HuH-7 (cell line): ENCODE results near the gene ZBTB16.
A peak's percentile ranks its signal among the peaks of the same experiment; 100 is the strongest.

Experiments
- DNase-seq: peaks from one replicate; pipeline ENCODE4 v3.0.0; 2011; ENCODE audit warnings: low spot score

ZBTB16 gene

GRCh38 chr11:114187173-114187572 is 127.7 kb downstream of the ZBTB16 start:
- DNase-seq: no peak

DNA sequence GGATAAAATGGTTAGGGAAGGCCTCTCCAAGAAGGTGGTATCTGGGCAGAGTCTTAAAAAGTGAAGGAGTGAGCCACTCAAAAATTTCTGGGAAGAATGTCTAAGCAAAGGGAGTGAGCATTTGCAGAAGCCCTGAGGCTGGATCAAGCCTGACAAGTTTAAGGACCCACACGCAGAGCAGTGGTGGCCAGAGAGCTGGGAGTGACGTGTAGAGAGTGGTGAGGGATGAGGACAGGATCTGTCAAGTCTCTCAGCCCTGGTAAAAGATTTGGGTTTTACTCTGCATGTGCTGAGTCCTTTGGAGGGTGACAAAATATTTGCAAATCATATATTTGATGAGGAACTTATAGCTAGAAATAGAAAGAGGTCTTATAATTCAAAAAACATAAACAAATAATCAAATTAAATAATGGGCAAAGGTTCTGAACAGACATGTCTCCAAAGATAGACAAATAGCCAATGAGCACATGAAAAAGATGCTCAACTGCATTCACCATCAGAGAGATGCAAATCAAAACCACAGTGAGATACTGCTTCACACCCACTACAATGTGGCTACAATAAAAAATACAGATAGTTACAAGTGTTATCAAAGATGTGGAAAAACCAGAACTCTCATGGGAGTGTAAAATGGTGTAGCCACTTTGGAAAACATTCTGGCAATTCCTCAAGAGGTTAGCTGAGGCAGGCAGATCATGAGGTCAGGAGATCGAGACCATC is 129.5 kb downstream of the ZBTB16 start:
- no peak for DNase-seq

DNA sequence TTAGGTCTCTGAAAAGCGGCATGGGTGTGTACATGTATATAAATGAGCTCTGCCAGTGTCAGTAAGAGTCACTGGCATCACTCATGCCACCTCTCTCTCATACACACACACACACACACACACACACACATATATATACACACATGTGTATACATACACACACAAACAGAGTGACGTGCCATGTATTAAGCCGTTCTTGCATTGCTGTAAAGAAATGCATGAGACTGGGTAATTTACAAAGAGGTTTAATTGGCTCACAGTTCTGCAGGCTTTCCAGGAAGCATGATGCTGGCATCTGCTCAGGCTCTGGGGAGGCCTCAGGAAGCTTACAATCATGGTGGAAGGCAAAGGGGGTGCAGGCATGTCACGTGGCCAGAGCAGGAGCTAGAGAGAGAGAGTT is 131.1 kb downstream of the ZBTB16 start:
- DNase-seq: no peak

DNA sequence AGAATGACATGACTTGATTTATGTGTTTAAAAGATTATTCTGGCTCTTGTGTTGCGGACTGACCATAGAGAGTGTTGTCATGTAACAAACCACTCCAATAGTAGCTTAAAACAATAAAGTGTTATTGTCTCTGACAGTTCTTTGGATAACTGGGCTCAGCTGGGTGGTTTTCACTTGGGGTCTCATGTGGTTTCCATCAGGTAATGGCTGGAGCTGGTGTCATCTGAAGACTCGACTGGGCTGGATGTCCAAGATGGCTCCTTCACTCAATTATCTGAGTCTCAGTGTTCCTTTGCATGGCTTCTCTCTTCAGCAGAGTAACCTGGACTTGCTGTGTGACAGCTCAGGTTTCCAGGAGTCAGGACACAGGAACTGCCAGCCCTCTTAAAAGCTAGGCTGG is 132.4 kb downstream of the ZBTB16 start:
- DNase-seq: no peak

GRCh38 chr11:114192841-114193389 is 133.4 kb downstream of the ZBTB16 start:
- peak; percentile 60 for DNase-seq

- DNase-seq: no peak
Measured at GRCh38 chr11:114193730-114194679, 134.5 kb downstream of the ZBTB16 start.

DNA sequence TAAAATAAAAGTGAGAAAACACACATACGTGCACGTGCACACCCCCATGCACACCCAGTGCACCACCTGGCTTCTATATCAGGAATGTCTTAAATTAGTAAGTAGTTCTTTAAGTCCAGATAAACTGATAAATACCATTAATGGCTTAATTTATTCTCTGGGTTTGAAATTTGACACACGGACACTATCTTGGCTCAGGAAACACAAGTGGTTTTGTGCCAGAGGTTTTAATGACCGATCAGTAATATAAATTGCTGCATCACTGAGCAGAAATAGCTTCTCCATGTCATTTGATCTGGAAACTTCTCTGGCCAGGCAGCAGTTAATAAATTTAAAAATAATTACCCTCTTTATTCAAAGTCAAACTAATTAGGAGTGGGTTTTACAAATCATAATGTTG is 135.2 kb downstream of the ZBTB16 start:
- no peak for DNase-seq

DNA sequence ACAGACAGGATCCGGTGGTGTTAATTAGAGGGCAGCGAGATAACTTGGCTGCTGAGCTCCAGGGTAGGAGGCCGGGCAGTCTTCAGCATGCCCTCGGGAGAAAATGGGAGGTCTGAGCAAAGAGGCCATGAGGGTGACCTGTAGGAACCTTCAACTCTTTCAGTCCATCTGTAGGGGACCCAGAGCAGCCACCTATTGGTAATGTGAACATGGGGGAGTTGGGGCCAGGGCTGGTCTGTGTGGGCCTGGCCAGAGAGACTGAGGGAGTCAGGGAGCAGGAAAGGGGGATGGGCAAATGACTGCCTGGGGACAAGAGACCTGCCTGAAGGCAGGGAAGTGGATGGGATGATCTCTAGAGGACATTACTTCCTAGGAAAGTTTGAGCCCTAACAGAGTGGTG is 135.6 kb downstream of the ZBTB16 start:
- no peak for DNase-seq

DNA sequence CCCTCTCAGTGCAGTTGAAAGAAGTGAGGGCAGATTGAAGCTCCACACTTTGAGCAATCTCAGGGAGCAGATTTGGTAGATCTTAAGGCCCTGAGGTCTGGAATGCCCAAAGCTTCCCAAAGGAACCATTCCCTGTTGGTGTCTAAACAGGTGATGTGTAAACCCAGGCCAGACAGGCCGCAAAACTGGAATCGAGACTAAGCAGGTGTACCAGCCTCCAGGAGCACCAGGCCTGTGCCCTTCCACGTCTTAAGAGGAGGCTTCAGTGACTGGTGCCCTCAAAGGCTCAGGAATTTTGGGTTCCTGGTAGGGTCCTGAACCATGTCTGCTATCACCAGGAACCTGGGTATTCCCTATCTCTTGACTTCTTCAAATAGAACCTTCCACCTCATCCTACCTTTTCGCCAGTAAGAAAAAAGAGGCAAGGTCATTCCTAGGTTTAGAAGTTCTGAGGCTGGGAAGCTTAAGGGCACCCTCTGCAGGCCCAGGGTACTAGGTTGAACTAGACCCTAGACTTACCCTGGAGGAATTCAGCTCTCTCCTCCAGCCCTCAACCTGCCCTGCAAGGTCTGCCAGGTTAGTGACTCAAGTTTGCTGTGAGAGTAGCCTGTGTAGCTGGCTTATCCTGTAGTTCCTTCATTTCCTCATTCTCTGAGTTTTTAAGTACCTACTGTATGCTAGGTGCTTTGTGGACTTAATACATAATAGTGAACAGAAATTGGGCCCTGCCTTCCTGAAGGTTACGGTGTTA is 136.6 kb downstream of the ZBTB16 start:
- peak; percentile 48 for DNase-seq

DNA sequence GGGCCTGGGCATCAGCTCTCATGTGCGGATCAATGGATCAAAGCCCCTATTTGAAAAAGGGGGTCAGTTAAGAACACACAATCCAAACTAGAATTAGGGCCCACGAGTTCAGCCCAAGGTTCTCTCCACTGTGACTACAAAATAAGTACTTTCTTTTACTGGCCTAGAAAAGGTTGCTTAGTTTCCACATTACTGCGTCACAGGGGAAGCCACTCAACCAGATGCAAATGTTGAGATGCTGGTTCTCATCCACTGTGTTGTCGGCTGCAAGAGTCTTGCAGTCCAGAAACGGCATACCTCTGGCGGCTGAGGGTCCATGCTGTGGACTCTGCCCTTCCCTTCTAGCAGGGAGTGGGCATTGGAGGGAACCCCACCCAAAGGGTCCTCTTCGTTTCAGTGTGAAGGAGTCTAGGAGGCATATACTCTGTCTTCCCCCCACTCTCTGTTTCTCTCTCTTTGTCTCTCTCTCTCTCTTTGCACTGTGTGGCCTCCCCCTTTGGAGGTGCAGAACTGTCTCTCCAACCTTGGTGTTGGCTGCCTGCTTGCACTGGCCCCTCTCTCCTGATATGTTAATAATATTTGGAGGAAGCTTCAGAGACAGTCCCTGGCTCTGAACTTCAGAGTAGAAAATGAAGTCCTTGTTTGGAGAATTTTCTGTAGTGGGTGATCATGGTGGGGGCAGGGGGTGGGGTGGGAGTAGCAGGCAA is 137.6 kb downstream of the ZBTB16 start:
- DNase-seq: no peak

DNA sequence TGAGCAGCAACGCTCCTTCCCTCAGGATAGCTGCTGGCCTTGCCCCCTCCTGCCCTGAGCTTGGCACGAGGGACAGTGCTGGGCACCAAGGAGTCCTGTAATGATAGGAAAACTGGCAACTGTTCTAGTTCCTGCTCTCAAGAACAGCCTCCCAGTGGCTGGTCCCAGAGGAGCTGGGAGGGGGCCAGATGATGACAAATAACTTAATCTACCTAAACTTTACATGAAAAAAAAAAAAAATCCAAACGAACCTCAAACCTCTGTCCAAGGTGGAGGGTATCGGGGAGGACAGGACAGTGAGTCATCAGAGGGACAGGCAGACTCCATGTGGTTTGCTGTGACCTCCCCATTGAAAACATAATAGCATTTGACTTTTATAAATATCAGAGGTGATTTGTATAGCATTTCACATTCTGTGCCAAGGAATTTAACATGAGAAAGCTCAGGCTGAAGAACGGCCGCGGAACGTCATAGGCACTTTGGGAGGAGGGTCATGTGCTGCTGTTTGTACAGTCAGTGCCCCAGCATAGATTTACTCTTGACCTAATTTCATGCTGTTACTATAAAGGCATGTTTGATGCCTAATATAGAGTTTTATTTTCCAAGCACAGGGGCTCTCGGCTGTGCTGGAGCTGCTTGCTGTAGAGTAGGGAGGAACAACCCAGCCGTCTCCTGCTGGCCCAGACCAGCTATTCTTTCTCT is 138.4 kb downstream of the ZBTB16 start:
- DNase-seq: no peak

DNA sequence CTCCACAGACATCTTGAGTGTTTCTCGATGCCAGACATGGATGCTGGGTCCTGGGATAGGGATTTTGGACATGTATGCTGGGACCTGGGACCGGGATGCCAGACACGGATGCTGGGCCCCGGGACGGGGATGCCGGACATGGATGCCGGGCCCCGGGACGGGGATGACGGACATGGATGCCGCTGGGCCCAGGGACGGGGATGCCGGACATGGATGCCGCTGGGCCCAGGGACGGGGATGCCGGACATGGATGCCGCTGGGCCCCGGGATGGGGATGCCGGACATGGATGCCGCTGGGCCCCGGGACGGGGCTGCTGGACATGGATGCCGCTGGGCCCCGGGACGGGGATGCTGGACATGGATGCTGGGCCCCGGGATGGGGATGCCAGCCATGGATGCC is 139.5 kb downstream of the ZBTB16 start:
- DNase-seq: no peak

DNA sequence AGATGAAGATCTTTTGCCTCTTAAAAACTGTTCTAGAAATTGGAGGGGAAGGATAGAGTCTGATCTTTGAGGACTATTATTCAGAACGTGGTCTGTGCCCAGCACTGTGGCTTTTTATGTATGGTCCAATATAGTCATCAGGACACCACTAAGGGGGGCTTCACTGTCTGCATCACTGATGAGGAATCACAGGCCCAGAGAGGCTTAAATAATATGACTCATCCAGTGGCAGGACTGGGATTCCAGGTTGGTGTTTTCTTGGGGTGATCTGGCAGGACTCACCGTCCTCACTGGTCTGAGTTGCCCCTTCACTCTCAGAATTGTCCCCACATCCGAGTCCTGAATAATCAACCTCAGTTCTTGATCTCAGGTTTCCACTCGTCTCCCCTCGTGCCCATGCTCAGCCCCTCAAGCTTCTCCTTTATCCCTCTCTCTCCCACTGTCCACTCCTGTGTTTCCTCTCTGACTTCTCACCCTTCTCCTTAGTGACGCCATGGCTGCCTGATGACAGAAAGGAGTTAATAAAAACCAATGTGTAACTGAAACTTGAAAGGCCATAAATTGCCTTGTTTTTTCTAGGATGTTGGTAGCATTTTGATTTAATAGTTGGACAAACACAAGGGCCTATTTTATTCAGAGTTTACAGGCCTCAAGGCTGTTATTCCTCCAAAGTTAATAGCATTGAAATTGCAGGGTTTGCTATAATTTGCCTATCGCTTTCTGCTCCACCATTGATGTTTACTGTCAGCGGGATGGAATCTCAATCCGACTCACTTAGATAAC is 141.0 kb downstream of the ZBTB16 start:
- no peak for DNase-seq

- no peak for DNase-seq
Measured at GRCh38 chr11:114201219-114201618, 141.7 kb downstream of the ZBTB16 start.

DNA sequence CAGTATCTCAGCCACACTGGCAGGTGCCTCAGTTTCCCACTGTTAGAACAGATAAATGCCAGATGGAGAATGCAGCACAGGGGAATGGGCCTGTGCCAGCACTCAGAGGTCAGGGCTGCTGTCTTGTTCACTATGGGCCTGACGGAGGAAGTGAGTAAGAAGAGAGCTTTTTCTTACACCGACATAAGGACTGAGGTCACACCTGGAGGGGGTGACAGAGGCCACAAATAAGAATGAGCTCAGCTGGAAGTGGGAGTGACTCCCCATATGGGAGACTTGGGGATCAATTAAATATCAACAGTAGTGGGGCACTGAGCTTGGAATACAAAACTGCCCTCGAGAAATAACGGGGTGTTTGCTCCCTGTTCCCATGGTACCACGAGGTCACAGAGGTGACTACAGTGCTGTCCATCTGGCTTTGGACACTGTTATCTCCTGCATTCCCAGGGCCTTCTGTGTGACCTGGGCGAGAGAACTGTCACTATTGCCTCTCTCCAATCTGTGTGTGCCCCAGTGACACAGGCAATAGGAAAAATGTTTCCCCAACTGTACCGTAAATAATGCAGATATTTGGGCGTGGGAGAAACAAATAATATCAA is 142.6 kb downstream of the ZBTB16 start:
- no peak for DNase-seq

GRCh38 chr11:114207096-114207495 is 147.6 kb downstream of the ZBTB16 start:
- no peak for DNase-seq

- no peak for DNase-seq
Measured at GRCh38 chr11:114208377-114208776, 148.9 kb downstream of the ZBTB16 start.

- no peak for DNase-seq
Measured at GRCh38 chr11:114209343-114209742, 149.8 kb downstream of the ZBTB16 start.

- peak; percentile 56 for DNase-seq
Measured at GRCh38 chr11:114209904-114210303, 150.4 kb downstream of the ZBTB16 start.
